HG03520 (cell line): ENCODE measurements around the gene C1QTNF2.
"Not testable (repeated sequence)": the region's sequence is repeated elsewhere in the genome, so short reads cannot be mapped to it uniquely, and the experiment has no call there.

Experiments
- ATAC-seq: cut with Tn5 transposase; IDR thresholded peaks from one replicate; pipeline ENCODE4 v1.9.1; 2021; ENCODE audit warnings: mild to moderate bottlenecking, moderate library complexity; ENCODE audit not compliant: unreplicated experiment

The C1QTNF2 gene

GRCh38 chr5:160347448-160347847 is 23.0 kb downstream of the C1QTNF2 start:
- ATAC-seq: no peak

- ATAC-seq: no peak
These were observed 27.9 kb downstream of the C1QTNF2 start for GRCh38 chr5:160342413-160342941.

GRCh38 chr5:160341309-160341870 is 29.0 kb downstream of the C1QTNF2 start:
- ATAC-seq: no peak

- ATAC-seq: not testable (repeated sequence)
These were observed 29.9 kb downstream of the C1QTNF2 start for GRCh38 chr5:160340513-160340912.

- ATAC-seq: no peak
These were observed 30.9 kb downstream of the C1QTNF2 start for GRCh38 chr5:160339406-160340130.

GRCh38 chr5:160334716-160335115 is 35.7 kb downstream of the C1QTNF2 start:
- not testable (repeated sequence) for ATAC-seq

- no peak for ATAC-seq
These were observed 36.7 kb downstream of the C1QTNF2 start for GRCh38 chr5:160333721-160334120.

GRCh38 chr5:160330212-160330611 is 40.2 kb downstream of the C1QTNF2 start:
- no peak for ATAC-seq

- ATAC-seq: no peak
These were observed 42.6 kb downstream of the C1QTNF2 start for GRCh38 chr5:160327818-160328217.

GRCh38 chr5:160326981-160327380 is 43.4 kb downstream of the C1QTNF2 start:
- ATAC-seq: no peak

GRCh38 chr5:160325716-160326115 is 44.7 kb downstream of the C1QTNF2 start:
- no peak for ATAC-seq

- no peak for ATAC-seq
These were observed 45.5 kb downstream of the C1QTNF2 start for GRCh38 chr5:160324886-160325285.

GRCh38 chr5:160318409-160318808 is 52.0 kb downstream of the C1QTNF2 start:
- no peak for ATAC-seq

- no peak for ATAC-seq
These were observed 53.0 kb downstream of the C1QTNF2 start for GRCh38 chr5:160317434-160317833.

GRCh38 chr5:160315968-160316367 is 54.5 kb downstream of the C1QTNF2 start:
- no peak for ATAC-seq

- ATAC-seq: no peak
These were observed 57.3 kb downstream of the C1QTNF2 start for GRCh38 chr5:160312960-160313727.

GRCh38 chr5:160312134-160312959 is 58.1 kb downstream of the C1QTNF2 start, which contains the start of gene CCNJL:
TSS of gene CCNJL (minus strand) at chr5:160312564. CDS start at chr5:160311923, 641 bp downstream.
- no peak for ATAC-seq

- ATAC-seq: no peak
These were observed 58.8 kb downstream of the C1QTNF2 start for GRCh38 chr5:160311491-160312133.

- ATAC-seq: no peak
These were observed 59.7 kb downstream of the C1QTNF2 start for GRCh38 chr5:160310552-160311295.
